ENCODE measurements around the gene CSNK1G1.

- TF ChIP-seq CTCF (IDR thresholded peaks at IDR 0.05) (no peak), NFE2L2 (conservative IDR thresholded peaks at IDR 0.05; ENCODE audit: low read length) (no peak), NR3C1 (IDR thresholded peaks at IDR 0.05) (no peak), REST (IDR thresholded peaks at IDR 0.05) (no peak), GATA3 (IDR thresholded peaks at IDR 0.05; ENCODE audit: borderline replicate concordance) (no peak), ELK1 (IDR thresholded peaks at IDR 0.05; ENCODE audit: low read depth, low read length) (no peak), MAX (IDR thresholded peaks at IDR 0.05) (no peak), RAD21 (conservative IDR thresholded peaks at IDR 0.05 in 1 of 2, IDR thresholded peaks at IDR 0.05 in 1 of 2) (no peak), RCOR1 (IDR thresholded peaks at IDR 0.05; ENCODE audit: low read depth, low read length) (no peak), POLR2A (IDR thresholded peaks at IDR 0.05; ENCODE audit: low read length) (no peak), SREBF2 (IDR thresholded peaks at IDR 0.05) (no peak), SMC3 (IDR thresholded peaks at IDR 0.05) (no peak)
Observed at GRCh38 chr15:64233299-64233698, 122.7 kb downstream of the CSNK1G1 start.

Data from A549 (cell line).